ENCODE measurements around the gene ZDHHC17. TPM values are rescaled to one million over a fixed set of nuclear protein-coding genes. Genes with fewer than 3 reads are reported as not detected.

The ZDHHC17 gene
- total and polyA plus RNA-seq, 4 donors: 12.0 to 139 (median 21.8) TPM

DNA sequence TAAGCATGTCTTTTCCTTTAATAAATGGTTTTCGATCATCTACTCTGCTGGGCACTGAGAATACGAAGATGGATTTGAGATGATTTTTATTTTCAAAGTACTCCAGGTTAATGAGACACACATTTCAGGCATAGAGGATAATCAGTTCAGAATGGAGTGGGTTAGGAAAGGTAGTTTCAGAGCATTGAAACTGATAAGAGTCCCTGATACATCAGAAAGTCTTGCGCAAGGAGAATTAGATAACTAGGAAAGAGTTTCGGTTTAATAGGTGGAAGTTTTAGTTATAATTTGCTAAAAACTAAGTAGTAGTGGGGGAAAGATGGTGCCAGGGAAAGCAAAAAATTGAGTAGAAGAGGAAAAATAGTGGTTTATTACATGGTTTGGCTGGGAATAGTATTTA, 50.1 kb downstream of the ZDHHC17 start:
- ATAC-seq (ENCODE audit: insufficient read depth, low FRiP score): no peak
- Histone ChIP-seq H3K4me3 (no peak overlapping the region), H3K9me3 (ENCODE audit: control insufficient read depth in 4 of 4, insufficient read depth in 3 of 4, low read length in 3 of 4) (no peaks in the 10 kb centered on the region), H3K4me1 (ENCODE audit: control insufficient read depth in 5 of 5, insufficient read depth in 5 of 5, low read length in 5 of 5) (peaks cover 0 to 4% (median 0%) of the 10 kb centered on the region in 5 donors), H3K27me3 (ENCODE audit: control insufficient read depth in 3 of 3, insufficient read depth in 3 of 3, low read length in 2 of 3) (no peaks in the 10 kb centered on the region), H3K9ac (ENCODE audit: insufficient read depth in 1 of 2, low read length in 2 of 2) (no peak overlapping the region), H3K36me3 (ENCODE audit: control insufficient read depth in 4 of 4, insufficient read depth in 4 of 4, low read length in 4 of 4) (peaks cover 0 to 23% (median 7%) of the 10 kb centered on the region in 4 donors), H3K27ac (ENCODE audit: low read depth in 1 of 2, low read length in 1 of 2) (no peak overlapping the region)
- DNase-seq: no peak
- TF ChIP-seq, protein P1, sequence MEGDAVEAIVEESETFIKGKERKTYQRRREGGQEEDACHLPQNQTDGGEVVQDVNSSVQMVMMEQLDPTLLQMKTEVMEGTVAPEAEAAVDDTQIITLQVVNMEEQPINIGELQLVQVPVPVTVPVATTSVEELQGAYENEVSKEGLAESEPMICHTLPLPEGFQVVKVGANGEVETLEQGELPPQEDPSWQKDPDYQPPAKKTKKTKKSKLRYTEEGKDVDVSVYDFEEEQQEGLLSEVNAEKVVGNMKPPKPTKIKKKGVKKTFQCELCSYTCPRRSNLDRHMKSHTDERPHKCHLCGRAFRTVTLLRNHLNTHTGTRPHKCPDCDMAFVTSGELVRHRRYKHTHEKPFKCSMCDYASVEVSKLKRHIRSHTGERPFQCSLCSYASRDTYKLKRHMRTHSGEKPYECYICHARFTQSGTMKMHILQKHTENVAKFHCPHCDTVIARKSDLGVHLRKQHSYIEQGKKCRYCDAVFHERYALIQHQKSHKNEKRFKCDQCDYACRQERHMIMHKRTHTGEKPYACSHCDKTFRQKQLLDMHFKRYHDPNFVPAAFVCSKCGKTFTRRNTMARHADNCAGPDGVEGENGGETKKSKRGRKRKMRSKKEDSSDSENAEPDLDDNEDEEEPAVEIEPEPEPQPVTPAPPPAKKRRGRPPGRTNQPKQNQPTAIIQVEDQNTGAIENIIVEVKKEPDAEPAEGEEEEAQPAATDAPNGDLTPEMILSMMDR (IDR thresholded peaks at IDR 0.05; ENCODE audit: control extremely low read depth, extremely low read depth): no peak
- WGBS, 2 donors: 85 to 91% methylated on average over 4 of the region's 4 CpGs

DNA sequence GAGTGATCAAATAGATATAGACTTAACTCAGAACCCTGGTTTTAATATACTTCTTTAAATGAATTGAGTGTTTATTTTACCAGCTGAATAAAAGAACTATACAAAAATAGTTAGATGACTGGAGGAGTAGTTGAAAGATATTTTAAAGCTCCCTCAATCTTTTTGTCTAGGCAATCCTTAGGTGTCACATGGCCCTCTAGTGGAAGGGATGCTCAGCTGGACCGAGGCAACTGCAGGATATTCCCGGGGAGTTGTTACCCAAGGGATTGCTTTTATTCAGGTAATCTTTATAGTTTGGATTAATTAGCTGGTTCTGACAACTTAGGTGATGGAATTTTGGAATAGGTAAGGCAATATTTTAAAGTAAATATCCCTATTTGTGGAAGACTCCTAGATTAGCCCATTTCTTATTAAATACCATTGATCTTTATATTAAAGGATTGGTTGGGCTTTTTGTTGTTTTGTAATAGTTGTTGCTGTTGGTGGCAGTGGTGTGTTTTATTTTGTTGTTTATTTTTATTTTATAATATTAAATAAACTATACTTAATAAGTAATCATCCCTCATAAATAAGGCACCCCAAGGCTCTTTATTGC, 57.1 kb downstream of the ZDHHC17 start:
- Histone ChIP-seq H3K4me3 (no peak overlapping the region), H3K36me3 (ENCODE audit: control insufficient read depth in 4 of 4, insufficient read depth in 4 of 4, low read length in 4 of 4) (peaks cover 0 to 19% (median 7%) of the 10 kb centered on the region in 4 donors), H3K4me1 (ENCODE audit: control insufficient read depth in 5 of 5, insufficient read depth in 5 of 5, low read length in 5 of 5) (no peaks in the 10 kb centered on the region), H3K27me3 (ENCODE audit: control insufficient read depth in 3 of 3, insufficient read depth in 3 of 3, low read length in 2 of 3) (no peaks in the 10 kb centered on the region), H3K9ac (ENCODE audit: insufficient read depth in 1 of 2, low read length in 2 of 2) (no peak overlapping the region), H3K9me3 (ENCODE audit: control insufficient read depth in 4 of 4, insufficient read depth in 3 of 4, low read length in 3 of 4) (no peaks in the 10 kb centered on the region), H3K27ac (ENCODE audit: low read depth in 1 of 2, low read length in 1 of 2) (no peak overlapping the region)
- DNase-seq: peak in 2 of 3 donors; percentile 29 to 33
- ATAC-seq (ENCODE audit: insufficient read depth, low FRiP score): no peak
- 52 to 57% methylated on average over 2 of the region's 2 CpGs for WGBS, 2 donors
- TF ChIP-seq, protein P1 (IDR thresholded peaks at IDR 0.05; ENCODE audit: control extremely low read depth, extremely low read depth): no peak

DNA sequence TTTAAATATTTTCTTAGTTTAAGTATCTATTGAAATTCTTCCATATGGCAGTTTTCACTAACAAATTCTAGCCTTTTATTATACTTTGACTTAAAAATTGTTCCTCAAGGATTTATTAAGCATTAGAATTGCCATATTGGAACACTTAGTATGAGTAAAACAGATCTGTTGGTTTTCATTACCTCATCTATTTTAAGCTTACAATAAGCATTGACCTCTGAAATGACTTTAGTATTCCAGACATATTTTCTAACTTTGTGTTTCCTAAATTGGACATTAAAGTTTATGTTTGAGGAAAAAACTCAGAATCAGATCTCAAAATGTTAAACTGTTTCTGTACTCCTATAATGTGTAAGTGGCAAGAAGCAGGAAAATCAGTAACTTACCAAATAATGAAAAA, 66.5 kb downstream of the ZDHHC17 start:
- TF ChIP-seq, protein P1 (IDR thresholded peaks at IDR 0.05; ENCODE audit: control extremely low read depth, extremely low read depth): no peak
- Histone ChIP-seq H3K4me3 (no peak overlapping the region), H3K27ac (ENCODE audit: low read depth in 1 of 2, low read length in 1 of 2) (no peak overlapping the region), H3K9me3 (ENCODE audit: control insufficient read depth in 4 of 4, insufficient read depth in 3 of 4, low read length in 3 of 4) (peaks cover 0 to 4% (median 3%) of the 10 kb centered on the region in 4 donors), H3K9ac (ENCODE audit: insufficient read depth in 1 of 2, low read length in 2 of 2) (no peak overlapping the region), H3K36me3 (ENCODE audit: control insufficient read depth in 4 of 4, insufficient read depth in 4 of 4, low read length in 4 of 4) (peaks cover 2 to 26% (median 17%) of the 10 kb centered on the region in 4 donors), H3K27me3 (ENCODE audit: control insufficient read depth in 3 of 3, insufficient read depth in 3 of 3, low read length in 2 of 3) (no peaks in the 10 kb centered on the region), H3K4me1 (ENCODE audit: control insufficient read depth in 5 of 5, insufficient read depth in 5 of 5, low read length in 5 of 5) (no peaks in the 10 kb centered on the region)
- ATAC-seq (ENCODE audit: insufficient read depth, low FRiP score) (no peak), DNase-seq (no peak)

DNA sequence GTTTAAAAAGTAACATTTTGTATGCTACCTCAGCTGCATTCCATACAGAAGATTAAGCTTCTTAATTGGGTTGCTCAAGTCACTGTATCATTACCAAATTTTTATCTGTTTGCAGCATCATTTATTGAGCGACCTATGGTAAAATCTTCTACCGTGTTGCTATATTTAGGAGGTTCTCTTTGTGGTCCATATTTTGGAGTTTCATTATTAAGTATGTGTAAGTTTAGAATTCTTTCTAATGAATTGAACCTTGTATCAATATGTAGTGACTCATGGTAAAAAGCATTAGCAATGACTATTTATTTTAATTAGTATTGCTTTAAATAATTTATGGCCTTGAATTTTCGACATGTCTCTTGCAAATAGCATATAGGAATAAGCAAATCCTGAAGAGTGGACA, 72.7 kb downstream of the ZDHHC17 start:
- ATAC-seq (ENCODE audit: insufficient read depth, low FRiP score): no peak
- no peaks in the 10 kb centered on the region for H3K4me1 ChIP-seq (ENCODE audit: control insufficient read depth in 5 of 5, insufficient read depth in 5 of 5, low read length in 5 of 5)
- 66 to 82% methylated on average over 3 of the region's 3 CpGs for WGBS, 2 donors
- no peak overlapping the region for H3K9ac ChIP-seq (ENCODE audit: insufficient read depth in 1 of 2, low read length in 2 of 2)
- DNase-seq: no peak
- H3K27me3 ChIP-seq (ENCODE audit: control insufficient read depth in 3 of 3, insufficient read depth in 3 of 3, low read length in 2 of 3): no peaks in the 10 kb centered on the region
- no peak overlapping the region for H3K27ac ChIP-seq (ENCODE audit: low read depth in 1 of 2, low read length in 1 of 2)
- peaks cover 0 to 3% (median 2%) of the 10 kb centered on the region in 4 donors for H3K9me3 ChIP-seq (ENCODE audit: control insufficient read depth in 4 of 4, insufficient read depth in 3 of 4, low read length in 3 of 4)
- TF ChIP-seq, protein P1 (IDR thresholded peaks at IDR 0.05; ENCODE audit: control extremely low read depth, extremely low read depth): no peak
- H3K36me3 ChIP-seq (ENCODE audit: control insufficient read depth in 4 of 4, insufficient read depth in 4 of 4, low read length in 4 of 4): peaks cover 1 to 20% (median 7%) of the 10 kb centered on the region in 4 donors
- H3K4me3 ChIP-seq: no peak overlapping the region

All from lung (tissue), 12 donors.